ENCODE results near the gene RASAL2. TPM values are rescaled to one million over a fixed set of nuclear protein-coding genes. Genes with fewer than 3 reads are reported as not detected.
A peak's percentile ranks its signal among the peaks of the same experiment; 100 is the strongest.

The RASAL2 gene
- total RNA-seq, 1 experiment from 2014 or later, result 36.8 TPM

DNA sequence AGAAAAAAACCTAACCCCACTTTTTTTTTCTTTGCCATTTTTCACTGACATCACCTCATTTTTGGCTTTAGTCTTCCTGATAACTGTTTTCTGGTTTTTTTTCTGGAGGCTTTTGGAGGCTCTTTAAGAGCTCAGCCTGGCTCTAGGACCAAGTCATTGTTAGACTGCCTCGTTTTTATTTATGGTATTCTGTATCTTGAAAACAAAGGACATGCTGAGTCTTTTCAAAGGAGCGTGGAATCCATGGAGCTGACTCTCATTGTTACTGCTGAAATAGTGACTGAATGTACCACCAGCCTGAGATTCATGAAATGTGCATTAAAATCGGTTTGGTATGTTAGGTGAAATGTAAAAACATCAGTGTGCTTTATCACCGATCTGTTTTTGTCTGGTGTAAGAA lies 28.0 kb downstream of the RASAL2 start:
- Mint-ChIP-seq H3K27me3 (ENCODE audit: insufficient read depth, unreplicated experiment) (no peaks in the 10 kb centered on the region), H3K4me3 (ENCODE audit: unreplicated experiment) (no peak overlapping the region), H3K9me3 (ENCODE audit: unreplicated experiment) (no peaks in the 10 kb centered on the region), H3K36me3 (ENCODE audit: insufficient read depth, unreplicated experiment) (no peaks in the 10 kb centered on the region), H3K27ac (ENCODE audit: unreplicated experiment) (no peak overlapping the region), H3K4me1 (ENCODE audit: low read depth, unreplicated experiment) (peaks cover 6% of the 10 kb centered on the region)
- Histone ChIP-seq H3K27me3 (replicated peaks; ENCODE audit: control insufficient read depth, insufficient read depth, low read length) (no peaks in the 10 kb centered on the region), H3K4me3 (ENCODE audit: low read depth, low read length) (no peak overlapping the region), H3K4me1 (peaks cover 36% of the 10 kb centered on the region), H3K36me3 (ENCODE audit: control insufficient read depth, insufficient read depth, low read length) (no peaks in the 10 kb centered on the region), H3K9me3 (no peaks in the 10 kb centered on the region)
- intact Hi-C loops (cut with micrococcal nuclease; ENCODE audit: unreplicated experiment), result no loop called here
- no peak for DNase-seq
- BruUV-seq (replicated peaks), result no TSS peak
- ChIA-PET POLR2A (no interaction called here), CTCF (interaction anchor here (0.7 kb wide), 1 partner anchor 30 kb away, joined by 3 read pairs; no protein-coding TSS in a partner anchor)
- TF ChIP-seq CTCF (IDR thresholded peaks at IDR 0.05; ENCODE audit: insufficient read depth in 1 of 2, low read depth in 1 of 2, low read length in 1 of 2, severe bottlenecking in 1 of 2, unreplicated experiment in 1 of 2), result no peak

DNA sequence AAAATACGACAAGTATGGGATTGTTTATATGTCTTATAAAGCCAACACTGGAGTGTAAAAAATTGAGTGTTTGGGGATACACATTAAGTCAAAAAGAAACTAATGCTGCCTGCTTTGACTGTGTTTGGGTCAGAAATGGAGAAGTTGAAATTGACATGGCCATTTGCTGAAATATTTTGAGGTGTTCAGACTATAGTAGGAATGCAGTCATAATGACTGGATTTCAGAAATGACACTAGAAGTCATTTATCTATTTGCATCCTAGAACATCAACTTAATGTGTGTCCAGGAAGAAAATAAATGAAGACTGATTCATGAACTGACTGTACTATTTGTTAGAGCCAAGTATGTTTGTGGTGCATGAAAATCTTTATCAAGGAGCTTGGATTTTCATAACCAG lies 28.4 kb downstream of the RASAL2 start:
- Mint-ChIP-seq H3K4me1 (ENCODE audit: low read depth, unreplicated experiment) (peaks cover 6% of the 10 kb centered on the region), H3K4me3 (ENCODE audit: unreplicated experiment) (no peak overlapping the region), H3K27ac (ENCODE audit: unreplicated experiment) (no peak overlapping the region), H3K27me3 (ENCODE audit: insufficient read depth, unreplicated experiment) (no peaks in the 10 kb centered on the region), H3K36me3 (ENCODE audit: insufficient read depth, unreplicated experiment) (no peaks in the 10 kb centered on the region), H3K9me3 (ENCODE audit: unreplicated experiment) (no peaks in the 10 kb centered on the region)
- DNase-seq, result no peak
- CTCF ChIA-PET, result interaction anchor here (0.6 kb wide), 1 partner anchor 11 kb away, joined by 3 read pairs; no protein-coding TSS in a partner anchor
- TF ChIP-seq CTCF (IDR thresholded peaks at IDR 0.05; ENCODE audit: insufficient read depth in 1 of 2, low read depth in 1 of 2, low read length in 1 of 2, severe bottlenecking in 1 of 2, unreplicated experiment in 1 of 2), result no peak
- Histone ChIP-seq H3K27me3 (replicated peaks; ENCODE audit: control insufficient read depth, insufficient read depth, low read length) (no peaks in the 10 kb centered on the region), H3K4me3 (ENCODE audit: low read depth, low read length) (no peak overlapping the region), H3K9me3 (no peaks in the 10 kb centered on the region), H3K36me3 (ENCODE audit: control insufficient read depth, insufficient read depth, low read length) (no peaks in the 10 kb centered on the region), H3K4me1 (peaks cover 39% of the 10 kb centered on the region)
- intact Hi-C loops (cut with micrococcal nuclease; ENCODE audit: unreplicated experiment), result no loop called here
- no TSS peak for BruUV-seq (replicated peaks)
- POLR2A ChIA-PET, result no interaction called here

- intact Hi-C loops (cut with micrococcal nuclease; ENCODE audit: unreplicated experiment), result no loop called here
- Histone ChIP-seq H3K4me3 (ENCODE audit: low read depth, low read length) (no peak overlapping the region), H3K4me1 (peaks cover 55% of the 10 kb centered on the region), H3K36me3 (ENCODE audit: control insufficient read depth, insufficient read depth, low read length) (no peaks in the 10 kb centered on the region), H3K9me3 (no peaks in the 10 kb centered on the region), H3K27me3 (replicated peaks; ENCODE audit: control insufficient read depth, insufficient read depth, low read length) (no peaks in the 10 kb centered on the region)
- POLR2A ChIA-PET, result interaction anchor here (0.6 kb wide), 1 partner anchor 11 kb away, joined by 3 read pairs; no protein-coding TSS in a partner anchor
- peaks cover 6% of the 10 kb centered on the region for H3K4me1 Mint-ChIP-seq (ENCODE audit: low read depth, unreplicated experiment)
- H3K9me3 Mint-ChIP-seq (ENCODE audit: unreplicated experiment), result no peaks in the 10 kb centered on the region
- no TSS peak for BruUV-seq (replicated peaks)
- H3K27me3 Mint-ChIP-seq (ENCODE audit: insufficient read depth, unreplicated experiment), result no peaks in the 10 kb centered on the region
- no peak overlapping the region for H3K27ac Mint-ChIP-seq (ENCODE audit: unreplicated experiment)
- H3K4me3 Mint-ChIP-seq (ENCODE audit: unreplicated experiment), result no peak overlapping the region
- no peaks in the 10 kb centered on the region for H3K36me3 Mint-ChIP-seq (ENCODE audit: insufficient read depth, unreplicated experiment)
- CTCF ChIA-PET, result interaction anchor here (0.7 kb wide), 1 partner anchor 129 kb away, joined by 3 read pairs; no protein-coding TSS in a partner anchor
- no peak for TF ChIP-seq CTCF (IDR thresholded peaks at IDR 0.05; ENCODE audit: insufficient read depth in 1 of 2, low read depth in 1 of 2, low read length in 1 of 2, severe bottlenecking in 1 of 2, unreplicated experiment in 1 of 2)
- DNase-seq, result peak; percentile 45 to 47
Measured at GRCh38 chr1:178124115-178124514, 30.2 kb downstream of the RASAL2 start.
